ENCODE measurements around the gene ENOX1.

The ENOX1 gene

GRCh38 chr13:43414111-43414510 is 372.7 kb downstream of the ENOX1 start:
- DNase-seq (ENCODE audit: extremely low spot score): no peak
- CTCF ChIA-PET: no interaction called here
- no peak for TF ChIP-seq FOXM1 (IDR thresholded peaks at IDR 0.05; ENCODE audit: borderline replicate concordance)
- no peak for TF ChIP-seq NFRKB (IDR thresholded peaks at IDR 0.05)
- no peak for TF ChIP-seq SP1 (IDR thresholded peaks at IDR 0.05)
- TF ChIP-seq ZNF384 (IDR thresholded peaks at IDR 0.05): no peak
- POLR2A ChIA-PET: no interaction called here

- TF ChIP-seq FOXK2 (IDR thresholded peaks at IDR 0.05) (no peak), SP1 (IDR thresholded peaks at IDR 0.05) (no peak), BHLHE40 (IDR thresholded peaks at IDR 0.05; ENCODE audit: borderline replicate concordance) (no peak), LEF1 (IDR thresholded peaks at IDR 0.05; ENCODE audit: borderline replicate concordance) (no peak), ZNF384 (IDR thresholded peaks at IDR 0.05) (no peak), PKNOX1 (IDR thresholded peaks at IDR 0.05) (no peak), ARNT (IDR thresholded peaks at IDR 0.05) (no peak), ELF4 (IDR thresholded peaks at IDR 0.05) (no peak), SUZ12 (IDR thresholded peaks at IDR 0.05) (no peak)
- ChIA-PET CTCF (no interaction called here), POLR2A (no interaction called here)
- no peak for DNase-seq (ENCODE audit: extremely low spot score)
Measured at GRCh38 chr13:43411741-43412140, 375.0 kb downstream of the ENOX1 start.

DNA sequence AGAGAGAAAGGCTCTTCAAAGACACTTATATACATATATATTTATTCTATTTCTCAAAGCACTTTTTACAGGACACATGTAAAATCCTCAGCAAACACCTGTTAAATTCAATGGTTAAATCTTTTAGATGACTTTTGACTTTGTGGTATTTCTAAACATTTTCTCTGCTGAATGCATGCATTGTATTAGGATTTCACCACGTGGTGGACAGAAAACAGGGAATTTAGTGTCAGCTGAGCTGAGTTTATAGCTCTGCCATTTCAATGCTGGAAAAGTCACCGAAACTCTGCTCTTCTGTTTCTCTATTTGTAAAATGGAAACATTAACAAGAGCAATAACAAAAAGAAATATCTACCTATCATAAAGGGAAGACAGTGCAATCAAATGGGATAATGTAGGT is 375.6 kb downstream of the ENOX1 start:
- TF ChIP-seq CTBP1 (IDR thresholded peaks at IDR 0.05; ENCODE audit: borderline replicate concordance) (no peak), PKNOX1 (IDR thresholded peaks at IDR 0.05) (no peak), TARDBP (IDR thresholded peaks at IDR 0.05) (no peak), FOXM1 (IDR thresholded peaks at IDR 0.05; ENCODE audit: borderline replicate concordance) (no peak), FOXA1 (IDR thresholded peaks at IDR 0.05) (no peak), SUZ12 (IDR thresholded peaks at IDR 0.05) (no peak), HDGF (IDR thresholded peaks at IDR 0.05; ENCODE audit: borderline replicate concordance) (no peak), BHLHE40 (IDR thresholded peaks at IDR 0.05; ENCODE audit: borderline replicate concordance) (no peak), ZNF384 (IDR thresholded peaks at IDR 0.05) (no peak), LEF1 (IDR thresholded peaks at IDR 0.05; ENCODE audit: borderline replicate concordance) (no peak), SP1 (IDR thresholded peaks at IDR 0.05) (no peak), ARNT (IDR thresholded peaks at IDR 0.05) (no peak), ELF4 (IDR thresholded peaks at IDR 0.05) (no peak), FOXK2 (IDR thresholded peaks at IDR 0.05) (no peak), NFRKB (IDR thresholded peaks at IDR 0.05) (no peak), L3MBTL2 (conservative IDR thresholded peaks at IDR 0.05) (no peak)
- CTCF ChIA-PET: no interaction called here
- POLR2A ChIA-PET: no interaction called here
- DNase-seq (ENCODE audit: extremely low spot score): no peak

GRCh38 chr13:43408274-43408673 is 378.5 kb downstream of the ENOX1 start:
- ChIA-PET CTCF (no interaction called here), POLR2A (no interaction called here)
- DNase-seq (ENCODE audit: extremely low spot score): no peak
- TF ChIP-seq FOXA1 (IDR thresholded peaks at IDR 0.05): no peak
- TF ChIP-seq SP1 (IDR thresholded peaks at IDR 0.05): no peak
- no peak for TF ChIP-seq FOXK2 (IDR thresholded peaks at IDR 0.05)
- TF ChIP-seq LEF1 (IDR thresholded peaks at IDR 0.05; ENCODE audit: borderline replicate concordance): no peak
- TF ChIP-seq BHLHE40 (IDR thresholded peaks at IDR 0.05; ENCODE audit: borderline replicate concordance): no peak
- TF ChIP-seq TARDBP (IDR thresholded peaks at IDR 0.05): no peak
- TF ChIP-seq FOXM1 (IDR thresholded peaks at IDR 0.05; ENCODE audit: borderline replicate concordance): no peak
- TF ChIP-seq ELF4 (IDR thresholded peaks at IDR 0.05): no peak
- TF ChIP-seq SUZ12 (IDR thresholded peaks at IDR 0.05): no peak
- no peak for TF ChIP-seq ZNF384 (IDR thresholded peaks at IDR 0.05)

DNA sequence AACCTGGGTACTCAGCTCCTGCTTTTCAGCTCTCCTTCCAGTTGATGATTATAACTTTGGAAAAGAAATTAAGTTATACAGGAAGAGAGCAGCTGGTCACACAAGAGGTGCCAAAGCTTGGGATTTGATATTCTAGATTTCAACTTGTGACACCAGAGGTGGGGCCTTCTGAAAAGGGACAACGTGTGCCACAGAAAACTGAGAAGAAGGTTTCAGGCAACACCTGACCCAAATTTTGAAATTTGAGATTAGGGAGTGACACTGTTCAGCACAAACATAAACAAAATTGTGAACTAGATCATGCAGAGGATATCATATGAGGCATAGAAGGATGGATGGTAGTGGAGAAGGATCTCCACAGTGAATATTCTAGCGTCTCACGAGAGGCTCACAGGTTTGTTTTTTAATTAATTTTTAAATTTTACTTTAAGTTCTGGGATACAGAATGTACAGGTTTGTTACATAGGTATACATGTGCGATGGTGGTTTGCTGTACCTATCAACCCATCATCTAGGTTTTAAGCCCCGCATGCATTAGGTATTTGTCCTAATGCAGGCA is 379.7 kb downstream of the ENOX1 start:
- DNase-seq (ENCODE audit: extremely low spot score): no peak
- ChIA-PET POLR2A (no interaction called here), CTCF (no interaction called here)
- TF ChIP-seq PKNOX1 (IDR thresholded peaks at IDR 0.05) (no peak), BHLHE40 (IDR thresholded peaks at IDR 0.05; ENCODE audit: borderline replicate concordance) (no peak), FOXM1 (IDR thresholded peaks at IDR 0.05; ENCODE audit: borderline replicate concordance) (no peak), LEF1 (IDR thresholded peaks at IDR 0.05; ENCODE audit: borderline replicate concordance) (no peak), L3MBTL2 (conservative IDR thresholded peaks at IDR 0.05) (no peak), CTBP1 (IDR thresholded peaks at IDR 0.05; ENCODE audit: borderline replicate concordance) (no peak), TARDBP (IDR thresholded peaks at IDR 0.05) (no peak), FOXA1 (IDR thresholded peaks at IDR 0.05) (no peak), ELF4 (IDR thresholded peaks at IDR 0.05) (no peak), ZNF384 (IDR thresholded peaks at IDR 0.05) (no peak), SP1 (IDR thresholded peaks at IDR 0.05) (no peak), ARNT (IDR thresholded peaks at IDR 0.05) (no peak), HDGF (IDR thresholded peaks at IDR 0.05; ENCODE audit: borderline replicate concordance) (no peak), FOXK2 (IDR thresholded peaks at IDR 0.05) (no peak), SUZ12 (IDR thresholded peaks at IDR 0.05) (no peak), NFRKB (IDR thresholded peaks at IDR 0.05) (no peak)

DNA sequence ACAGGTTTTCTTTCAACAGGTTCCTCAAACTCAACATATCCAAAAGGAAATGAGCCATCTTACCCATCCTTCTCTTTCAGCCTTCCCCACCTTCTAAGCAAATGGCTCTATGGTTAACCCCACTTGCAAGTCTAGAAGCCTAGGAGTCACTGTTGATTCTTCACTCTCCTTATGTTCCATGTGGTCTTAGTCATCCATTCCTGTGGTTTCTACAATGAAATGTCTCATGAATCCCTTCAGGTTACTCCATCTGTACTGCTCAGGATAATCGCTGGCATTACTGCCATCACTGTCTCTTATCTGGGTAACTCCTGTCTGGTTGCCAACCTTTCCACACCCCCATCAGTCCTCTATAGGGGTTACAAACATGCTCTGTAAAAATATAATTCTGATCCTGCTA is 381.3 kb downstream of the ENOX1 start:
- no peak for DNase-seq (ENCODE audit: extremely low spot score)
- TF ChIP-seq SUZ12 (IDR thresholded peaks at IDR 0.05): no peak
- no peak for TF ChIP-seq SP1 (IDR thresholded peaks at IDR 0.05)
- TF ChIP-seq BHLHE40 (IDR thresholded peaks at IDR 0.05; ENCODE audit: borderline replicate concordance): no peak
- no peak for TF ChIP-seq LEF1 (IDR thresholded peaks at IDR 0.05; ENCODE audit: borderline replicate concordance)
- no peak for TF ChIP-seq L3MBTL2 (conservative IDR thresholded peaks at IDR 0.05)
- TF ChIP-seq FOXA1 (IDR thresholded peaks at IDR 0.05): no peak
- TF ChIP-seq FOXK2 (IDR thresholded peaks at IDR 0.05): no peak
- no peak for TF ChIP-seq PKNOX1 (IDR thresholded peaks at IDR 0.05)
- TF ChIP-seq ZNF384 (IDR thresholded peaks at IDR 0.05): no peak
- POLR2A ChIA-PET: no interaction called here
- CTCF ChIA-PET: no interaction called here
